ENCODE results near the gene HLA-DPB1. TPM values are rescaled to one million over a fixed set of nuclear protein-coding genes. Genes with fewer than 3 reads are reported as not detected.
A peak's percentile ranks its signal among the peaks of the same experiment; 100 is the strongest.

HLA-DPB1 gene
- total RNA-seq, 1 donor from 2014 or later, result 94.8 TPM

DNA sequence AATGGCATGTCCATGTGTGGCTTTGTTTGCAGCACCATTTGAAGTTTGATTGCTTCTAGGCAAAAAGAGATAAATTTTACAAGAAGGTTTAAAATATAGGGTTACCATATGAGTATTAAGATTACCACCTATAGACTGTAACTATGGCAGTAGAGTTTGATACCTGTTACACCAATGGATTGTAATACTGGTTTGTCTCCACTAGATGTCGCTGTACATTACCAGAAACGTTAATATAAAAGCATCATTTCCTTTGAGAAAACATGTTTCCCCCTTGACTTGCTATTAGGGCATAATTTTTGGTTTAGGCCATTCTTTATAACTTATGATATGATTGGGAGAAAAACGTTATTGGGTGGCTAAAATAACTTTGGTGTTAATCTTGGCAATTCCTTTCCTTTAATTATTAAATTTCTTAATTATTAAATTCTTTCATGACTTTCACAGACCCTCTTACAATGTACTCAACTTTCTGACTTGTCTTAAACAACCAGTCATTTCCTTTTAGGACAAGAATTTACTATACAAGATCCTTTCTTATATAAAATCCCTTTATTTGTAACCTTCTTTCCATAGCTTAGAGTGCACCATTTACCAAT, 42.8 kb downstream of the HLA-DPB1 start:
- H3K27me3 ChIP-seq, result no peaks in the 10 kb centered on the region
- no peaks in the 10 kb centered on the region for H3K4me1 ChIP-seq
- intact Hi-C loops (cut with DNase I), result loop anchor here (10.0 kb wide), 1 partner anchor 126 kb away; no protein-coding TSS in a partner anchor
- H3K9me3 ChIP-seq, result no peaks in the 10 kb centered on the region
- no peak for DNase-seq (ENCODE audit: extremely low spot score in 2 of 2)
- no peaks in the 10 kb centered on the region for H3K36me3 ChIP-seq
- no peak overlapping the region for H3K27ac ChIP-seq
- TF ChIP-seq POLR2A (IDR thresholded peaks at IDR 0.05) (no peak), POLR2AphosphoS5 (IDR thresholded peaks at IDR 0.05; ENCODE audit: insufficient read depth in 1 of 2, low read depth in 1 of 2) (no peak)
- TF ChIP-seq, protein P1, sequence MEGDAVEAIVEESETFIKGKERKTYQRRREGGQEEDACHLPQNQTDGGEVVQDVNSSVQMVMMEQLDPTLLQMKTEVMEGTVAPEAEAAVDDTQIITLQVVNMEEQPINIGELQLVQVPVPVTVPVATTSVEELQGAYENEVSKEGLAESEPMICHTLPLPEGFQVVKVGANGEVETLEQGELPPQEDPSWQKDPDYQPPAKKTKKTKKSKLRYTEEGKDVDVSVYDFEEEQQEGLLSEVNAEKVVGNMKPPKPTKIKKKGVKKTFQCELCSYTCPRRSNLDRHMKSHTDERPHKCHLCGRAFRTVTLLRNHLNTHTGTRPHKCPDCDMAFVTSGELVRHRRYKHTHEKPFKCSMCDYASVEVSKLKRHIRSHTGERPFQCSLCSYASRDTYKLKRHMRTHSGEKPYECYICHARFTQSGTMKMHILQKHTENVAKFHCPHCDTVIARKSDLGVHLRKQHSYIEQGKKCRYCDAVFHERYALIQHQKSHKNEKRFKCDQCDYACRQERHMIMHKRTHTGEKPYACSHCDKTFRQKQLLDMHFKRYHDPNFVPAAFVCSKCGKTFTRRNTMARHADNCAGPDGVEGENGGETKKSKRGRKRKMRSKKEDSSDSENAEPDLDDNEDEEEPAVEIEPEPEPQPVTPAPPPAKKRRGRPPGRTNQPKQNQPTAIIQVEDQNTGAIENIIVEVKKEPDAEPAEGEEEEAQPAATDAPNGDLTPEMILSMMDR (IDR thresholded peaks at IDR 0.05), result peak; percentile 76 to 86 (median 77)
- H3K4me3 ChIP-seq, result no peak overlapping the region

DNA sequence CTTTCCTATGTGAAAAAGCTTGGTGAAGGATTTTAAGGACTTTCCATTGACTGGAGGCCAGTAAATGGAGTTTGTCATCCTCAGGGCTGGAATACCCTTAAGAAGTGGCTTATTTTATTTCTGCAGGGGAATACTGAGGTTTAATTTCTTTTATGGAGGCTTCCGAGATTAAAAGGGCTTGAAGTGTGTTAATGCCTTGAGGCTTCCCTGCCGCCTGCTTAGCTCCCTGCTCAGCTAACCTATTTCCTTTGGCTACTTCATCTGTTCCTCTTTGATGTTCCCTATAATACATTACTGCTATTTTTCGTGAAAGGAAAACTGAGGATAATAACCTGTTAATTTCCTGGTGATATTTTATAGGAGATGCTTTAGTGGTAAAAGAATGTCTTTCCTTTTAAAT, 44.2 kb downstream of the HLA-DPB1 start:
- Histone ChIP-seq H3K36me3 (no peaks in the 10 kb centered on the region), H3K9me3 (no peaks in the 10 kb centered on the region), H3K4me3 (no peak overlapping the region), H3K27ac (no peak overlapping the region), H3K4me1 (no peaks in the 10 kb centered on the region), H3K27me3 (no peaks in the 10 kb centered on the region)
- intact Hi-C loops (cut with DNase I), result no loop called here
- TF ChIP-seq, protein P1 (IDR thresholded peaks at IDR 0.05), result no peak
- TF ChIP-seq POLR2A (IDR thresholded peaks at IDR 0.05) (no peak), POLR2AphosphoS5 (IDR thresholded peaks at IDR 0.05; ENCODE audit: insufficient read depth in 1 of 2, low read depth in 1 of 2) (no peak)
- no peak for DNase-seq (ENCODE audit: extremely low spot score in 2 of 2)

DNA sequence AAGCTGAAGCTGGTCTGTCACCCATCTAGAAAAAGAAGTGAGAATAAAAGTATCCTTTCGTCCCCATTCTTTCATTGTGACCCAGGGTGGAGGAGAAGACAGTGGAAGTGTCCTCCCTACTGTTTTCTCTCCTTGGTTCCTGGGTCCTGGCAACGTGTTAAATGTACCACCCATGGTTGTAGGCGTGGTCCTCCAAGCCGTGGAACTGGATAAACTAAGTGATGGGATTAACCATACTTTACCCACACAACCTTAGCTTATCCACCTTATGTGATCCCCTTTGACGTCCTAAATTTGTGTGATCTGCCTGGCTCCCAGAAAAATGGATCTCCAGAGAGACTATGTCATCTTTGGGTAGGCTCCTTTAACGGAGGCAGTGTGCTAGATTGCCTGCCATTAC, 47.4 kb downstream of the HLA-DPB1 start:
- H3K4me1 ChIP-seq, result no peaks in the 10 kb centered on the region
- no peak overlapping the region for H3K27ac ChIP-seq
- no peak for DNase-seq (ENCODE audit: extremely low spot score in 2 of 2)
- intact Hi-C loops (cut with DNase I), result no loop called here
- no peaks in the 10 kb centered on the region for H3K9me3 ChIP-seq
- TF ChIP-seq POLR2AphosphoS5 (IDR thresholded peaks at IDR 0.05; ENCODE audit: insufficient read depth in 1 of 2, low read depth in 1 of 2) (no peak), POLR2A (IDR thresholded peaks at IDR 0.05) (no peak)
- TF ChIP-seq, protein P1 (IDR thresholded peaks at IDR 0.05), result no peak
- no peak overlapping the region for H3K4me3 ChIP-seq
- no peaks in the 10 kb centered on the region for H3K36me3 ChIP-seq
- no peaks in the 10 kb centered on the region for H3K27me3 ChIP-seq

DNA sequence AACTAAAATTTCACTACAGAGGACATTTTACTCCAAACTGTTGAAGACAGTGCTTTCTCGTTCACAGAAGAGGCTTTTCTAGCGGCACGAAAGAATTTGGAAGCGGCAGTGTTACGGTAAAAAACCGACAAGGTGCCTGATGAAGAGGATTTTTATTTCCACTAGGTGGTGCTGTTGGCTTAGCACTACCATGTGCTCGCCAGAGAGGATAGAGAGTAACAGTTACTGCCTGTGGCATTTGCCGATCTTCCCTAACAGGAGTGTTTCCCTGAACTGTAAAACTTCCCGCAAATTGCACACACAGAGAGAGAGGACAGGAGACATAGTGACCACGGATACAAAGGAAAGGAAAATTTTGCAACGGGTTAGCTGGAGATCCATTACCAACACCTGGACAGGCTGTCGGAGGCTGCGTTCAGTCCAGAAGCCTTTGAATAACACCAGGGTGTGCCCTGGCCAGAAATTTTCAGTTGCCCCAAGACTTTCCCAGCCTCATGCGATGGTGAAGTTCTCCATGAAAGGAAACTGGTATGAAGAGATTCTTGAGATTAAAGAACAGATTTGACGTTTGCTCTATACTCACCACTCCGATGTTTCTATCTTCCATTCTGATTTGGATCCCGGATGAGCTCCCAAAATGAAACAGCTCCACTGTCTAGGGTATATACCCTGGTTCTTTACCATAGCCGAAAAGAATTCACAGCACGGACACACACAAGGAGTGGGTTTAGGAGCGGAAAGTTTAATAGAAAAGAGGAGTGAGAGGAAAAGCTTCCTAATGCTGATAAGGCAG, 48.1 kb downstream of the HLA-DPB1 start:
- no peaks in the 10 kb centered on the region for H3K27me3 ChIP-seq
- H3K4me3 ChIP-seq, result no peak overlapping the region
- H3K4me1 ChIP-seq, result no peaks in the 10 kb centered on the region
- H3K9me3 ChIP-seq, result no peaks in the 10 kb centered on the region
- H3K27ac ChIP-seq, result no peak overlapping the region
- no peaks in the 10 kb centered on the region for H3K36me3 ChIP-seq
- TF ChIP-seq, protein P1 (IDR thresholded peaks at IDR 0.05), result peak in 1 of 3 experiments; percentile 25
- TF ChIP-seq POLR2A (IDR thresholded peaks at IDR 0.05), result no peak
- DNase-seq (ENCODE audit: extremely low spot score in 2 of 2), result no peak
- intact Hi-C loops (cut with DNase I), result no loop called here

DNA sequence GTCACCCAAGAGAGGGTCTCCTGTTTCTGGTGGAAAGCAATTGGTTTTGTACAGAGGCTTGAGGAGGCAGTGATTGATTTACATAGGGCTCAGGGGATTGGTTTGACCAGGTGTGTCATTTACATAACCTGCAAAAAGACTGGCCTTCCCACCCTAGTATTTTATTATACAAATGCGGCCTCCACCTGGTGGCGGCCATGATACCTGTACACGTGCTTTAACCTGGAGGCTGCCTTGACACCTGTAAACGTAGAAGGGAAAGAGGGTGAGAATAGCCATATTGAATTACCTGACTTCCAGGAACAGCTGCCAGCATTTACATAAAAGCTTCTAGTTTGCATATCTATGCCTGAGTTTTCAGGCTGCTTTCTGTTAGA, 48.7 kb downstream of the HLA-DPB1 start:
- Histone ChIP-seq H3K36me3 (no peaks in the 10 kb centered on the region), H3K4me1 (no peaks in the 10 kb centered on the region), H3K9me3 (no peaks in the 10 kb centered on the region), H3K4me3 (no peak overlapping the region), H3K27ac (no peak overlapping the region), H3K27me3 (no peaks in the 10 kb centered on the region)
- DNase-seq (ENCODE audit: extremely low spot score in 2 of 2), result no peak
- intact Hi-C loops (cut with DNase I), result no loop called here
- TF ChIP-seq, protein P1 (IDR thresholded peaks at IDR 0.05), result no peak
- TF ChIP-seq POLR2AphosphoS5 (IDR thresholded peaks at IDR 0.05; ENCODE audit: insufficient read depth in 1 of 2, low read depth in 1 of 2) (no peak), POLR2A (IDR thresholded peaks at IDR 0.05) (no peak)

Data from vagina (tissue), 2 donors.